ENCODE data around the gene TMUB2.
"Not testable (repeated sequence)": the region's sequence is repeated elsewhere in the genome, so short reads cannot be mapped to it uniquely, and the experiment has no call there.

TMUB2 gene

GRCh38 chr17:44236444-44236991 is 49.7 kb downstream of the TMUB2 start:
- DNase-seq (ENCODE audit: low read depth): no peak
- no peak for TF ChIP-seq CTCF (IDR thresholded peaks at IDR 0.05; ENCODE audit: control insufficient read depth, extremely low read depth, insufficient read depth)
- no peak overlapping the region for H3K4me3 ChIP-seq (ENCODE audit: low read depth, low read length)

- not testable (repeated sequence) for H3K4me3 ChIP-seq (ENCODE audit: low read depth, low read length); DNase-seq (ENCODE audit: low read depth)
Measured at GRCh38 chr17:44237886-44238285, 51.1 kb downstream of the TMUB2 start.

- no peak overlapping the region for H3K4me3 ChIP-seq (ENCODE audit: low read depth, low read length)
- DNase-seq (ENCODE audit: low read depth): no peak
- TF ChIP-seq CTCF (IDR thresholded peaks at IDR 0.05; ENCODE audit: control insufficient read depth, extremely low read depth, insufficient read depth): no peak
Measured at GRCh38 chr17:44241106-44241624, 54.4 kb downstream of the TMUB2 start.
